AG09319 (cell line): ENCODE data around the gene EXOSC10.
"Not testable (repeated sequence)": the region's sequence is repeated elsewhere in the genome, so short reads cannot be mapped to it uniquely, and the experiment has no call there.

ENCODE experiments used
- DNase-seq: peaks from one replicate; pipeline ENCODE4 v3.0.0-alpha.2; 2010; ENCODE audit warnings: low read depth; ENCODE audit errors: extremely low read depth
- TF ChIP-seq, protein P1 (sequence below): IDR thresholded peaks from 2 replicates; pipeline ENCODE4 v1.5.1; 2011; ENCODE audit warnings: low read depth, mild to moderate bottlenecking, inconsistent platforms, low read length, moderate library complexity

The EXOSC10 gene

DNA sequence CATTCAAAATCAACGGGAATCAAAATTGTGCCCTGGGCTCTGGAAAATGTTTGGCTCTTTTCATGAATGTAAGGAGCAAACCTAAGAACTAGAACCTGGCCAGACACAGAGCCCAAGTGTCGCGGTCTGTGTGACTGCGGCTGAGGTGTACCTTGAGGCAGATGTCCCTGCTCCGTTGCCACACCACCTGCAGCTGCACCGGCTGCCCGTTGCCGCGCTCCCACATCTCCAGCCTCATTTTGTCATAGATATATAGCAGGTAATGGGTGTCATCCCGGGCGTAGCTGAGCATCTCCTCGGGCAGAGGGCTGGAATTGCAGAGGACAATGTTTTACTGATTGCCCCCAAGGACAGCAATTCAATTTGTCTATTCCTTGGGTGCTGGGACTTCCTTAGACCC, 18.7 kb downstream of the EXOSC10 start:
- DNase-seq: no peak
- TF ChIP-seq, protein P1, sequence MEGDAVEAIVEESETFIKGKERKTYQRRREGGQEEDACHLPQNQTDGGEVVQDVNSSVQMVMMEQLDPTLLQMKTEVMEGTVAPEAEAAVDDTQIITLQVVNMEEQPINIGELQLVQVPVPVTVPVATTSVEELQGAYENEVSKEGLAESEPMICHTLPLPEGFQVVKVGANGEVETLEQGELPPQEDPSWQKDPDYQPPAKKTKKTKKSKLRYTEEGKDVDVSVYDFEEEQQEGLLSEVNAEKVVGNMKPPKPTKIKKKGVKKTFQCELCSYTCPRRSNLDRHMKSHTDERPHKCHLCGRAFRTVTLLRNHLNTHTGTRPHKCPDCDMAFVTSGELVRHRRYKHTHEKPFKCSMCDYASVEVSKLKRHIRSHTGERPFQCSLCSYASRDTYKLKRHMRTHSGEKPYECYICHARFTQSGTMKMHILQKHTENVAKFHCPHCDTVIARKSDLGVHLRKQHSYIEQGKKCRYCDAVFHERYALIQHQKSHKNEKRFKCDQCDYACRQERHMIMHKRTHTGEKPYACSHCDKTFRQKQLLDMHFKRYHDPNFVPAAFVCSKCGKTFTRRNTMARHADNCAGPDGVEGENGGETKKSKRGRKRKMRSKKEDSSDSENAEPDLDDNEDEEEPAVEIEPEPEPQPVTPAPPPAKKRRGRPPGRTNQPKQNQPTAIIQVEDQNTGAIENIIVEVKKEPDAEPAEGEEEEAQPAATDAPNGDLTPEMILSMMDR: no peak

DNA sequence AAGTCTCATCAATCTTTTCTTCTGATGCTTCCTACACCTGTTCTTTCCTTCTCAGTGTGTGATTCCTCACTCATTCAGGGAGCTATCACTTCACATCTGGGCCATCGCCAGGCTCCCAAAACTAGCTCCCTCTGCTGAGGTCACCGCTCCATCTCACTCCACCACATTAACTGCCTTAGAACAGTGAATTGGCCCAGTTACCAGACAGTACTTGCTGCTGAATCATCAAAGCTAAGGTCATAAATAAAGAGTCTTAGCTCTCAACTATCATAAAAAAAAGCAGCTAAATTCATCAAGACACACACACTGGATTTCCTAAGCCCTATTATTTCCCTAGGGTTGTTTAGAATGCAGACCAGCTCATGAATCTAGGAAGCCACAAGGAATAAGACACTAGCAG, 21.0 kb downstream of the EXOSC10 start:
- TF ChIP-seq, protein P1: no peak

DNA sequence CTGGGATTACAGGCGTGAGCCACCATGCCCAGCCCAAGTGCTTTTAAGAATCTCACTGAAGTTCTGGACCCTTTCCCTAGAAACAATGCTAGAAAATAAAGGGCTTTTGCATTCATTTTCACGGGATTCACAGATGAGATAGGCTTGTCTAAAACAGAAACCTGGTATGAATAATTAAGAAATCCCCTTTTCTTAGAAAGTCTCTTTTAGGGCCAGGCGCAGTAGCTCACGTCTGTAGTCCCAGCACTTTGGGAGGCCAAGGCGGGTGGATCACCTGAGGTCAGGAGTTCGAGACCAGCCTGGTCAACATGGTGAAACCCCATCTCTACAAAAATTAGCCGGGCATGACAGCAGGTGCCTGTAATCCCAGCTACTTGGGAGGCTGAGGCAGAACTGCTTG, 26.3 kb downstream of the EXOSC10 start:
- not testable (repeated sequence) for DNase-seq

More for the DNA sequence above, 21.0 kb downstream of the EXOSC10 start:
- DNase-seq: no peak

DNA sequence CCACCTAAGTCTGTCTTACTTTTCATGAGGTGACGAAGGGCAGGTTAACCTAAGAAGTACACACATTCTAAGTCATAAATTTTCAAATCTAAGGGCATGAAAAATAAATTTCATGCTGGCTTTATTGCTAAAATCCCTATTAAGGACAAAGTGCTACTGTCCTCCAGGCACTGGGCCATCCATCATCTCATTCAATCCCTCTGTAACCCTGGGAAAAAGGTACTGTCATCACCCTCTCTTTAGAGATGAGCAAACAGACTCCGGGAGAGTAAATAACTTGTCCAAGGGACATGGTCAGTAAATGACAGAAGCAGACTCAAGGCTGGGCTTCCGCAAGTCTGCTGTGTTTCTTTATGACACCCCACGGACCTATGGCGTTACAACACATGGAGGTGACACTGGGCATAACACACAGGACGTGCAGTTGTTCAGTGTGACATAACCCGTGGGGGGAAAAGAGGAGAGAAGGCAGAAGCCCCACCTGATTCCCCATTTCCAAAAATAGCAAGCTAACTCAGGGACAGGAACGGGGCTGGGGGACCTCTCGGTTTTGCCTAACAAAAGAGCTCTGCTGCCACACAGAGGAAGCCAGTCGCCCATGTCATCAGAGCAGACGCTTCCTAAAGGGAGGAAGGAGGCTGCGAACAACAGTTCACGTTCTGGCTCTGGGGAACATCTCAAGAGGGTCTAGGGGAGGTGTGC, 27.3 kb downstream of the EXOSC10 start:
- DNase-seq: no peak

DNA sequence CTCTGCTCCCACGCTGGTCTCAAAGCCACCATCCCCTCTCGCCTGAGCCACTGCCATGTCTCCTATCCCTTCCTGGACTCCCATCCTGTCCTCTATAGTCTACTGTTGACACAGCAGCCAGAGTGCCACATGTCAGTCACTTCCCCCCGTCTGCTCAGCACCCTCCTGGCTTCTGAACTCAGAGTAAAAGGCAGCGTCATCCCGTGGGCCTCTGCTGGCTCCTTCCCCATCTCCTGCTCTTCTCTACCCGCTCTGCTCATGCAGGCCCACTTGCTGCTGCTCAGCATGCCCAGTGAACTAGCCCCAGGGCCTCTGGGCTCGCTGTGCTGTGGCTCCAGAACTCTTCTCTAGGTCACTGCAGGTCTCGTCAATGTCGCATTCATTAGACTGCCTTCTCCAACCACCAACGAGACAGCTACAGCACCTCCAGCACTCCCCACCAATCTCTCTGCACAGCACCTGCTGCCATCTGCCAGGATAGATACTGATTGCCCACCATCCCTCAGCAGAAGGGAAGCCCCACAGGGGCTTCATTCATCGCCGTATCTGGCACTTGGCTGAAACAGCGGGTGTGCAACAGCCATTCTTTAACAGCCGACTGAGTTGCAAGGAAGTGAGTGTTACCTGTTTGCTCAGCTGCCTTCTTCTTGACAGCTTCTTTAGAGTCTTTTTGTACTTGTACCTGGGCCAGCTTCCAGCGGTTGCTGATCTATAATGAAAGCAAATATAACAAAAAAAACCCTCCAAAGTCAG, 28.0 kb downstream of the EXOSC10 start:
- TF ChIP-seq, protein P1: no peak
- DNase-seq: no peak

More for the DNA sequence above, 27.3 kb downstream of the EXOSC10 start:
- TF ChIP-seq, protein P1: no peak

DNA sequence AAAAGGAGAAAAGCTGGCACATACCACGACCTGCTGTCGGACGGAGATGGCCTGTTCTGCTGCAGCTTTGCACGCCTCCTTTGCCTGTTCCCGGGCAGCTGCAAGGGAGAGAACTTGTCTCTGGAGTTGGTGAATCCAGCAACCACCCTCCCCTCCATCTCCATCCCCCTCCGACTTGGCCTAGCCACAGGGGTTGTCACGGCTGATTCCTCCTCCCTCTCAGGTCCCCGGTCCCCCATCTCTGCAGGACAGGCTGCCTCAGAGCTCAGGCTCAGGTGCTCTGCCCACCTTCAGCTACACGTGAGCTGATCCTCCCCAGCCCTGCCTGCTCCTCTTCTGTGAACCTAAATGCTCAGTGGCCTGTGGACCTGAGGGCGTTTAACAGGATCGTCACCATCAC, 28.8 kb downstream of the EXOSC10 start:
- DNase-seq: no peak
- TF ChIP-seq, protein P1: no peak

DNA sequence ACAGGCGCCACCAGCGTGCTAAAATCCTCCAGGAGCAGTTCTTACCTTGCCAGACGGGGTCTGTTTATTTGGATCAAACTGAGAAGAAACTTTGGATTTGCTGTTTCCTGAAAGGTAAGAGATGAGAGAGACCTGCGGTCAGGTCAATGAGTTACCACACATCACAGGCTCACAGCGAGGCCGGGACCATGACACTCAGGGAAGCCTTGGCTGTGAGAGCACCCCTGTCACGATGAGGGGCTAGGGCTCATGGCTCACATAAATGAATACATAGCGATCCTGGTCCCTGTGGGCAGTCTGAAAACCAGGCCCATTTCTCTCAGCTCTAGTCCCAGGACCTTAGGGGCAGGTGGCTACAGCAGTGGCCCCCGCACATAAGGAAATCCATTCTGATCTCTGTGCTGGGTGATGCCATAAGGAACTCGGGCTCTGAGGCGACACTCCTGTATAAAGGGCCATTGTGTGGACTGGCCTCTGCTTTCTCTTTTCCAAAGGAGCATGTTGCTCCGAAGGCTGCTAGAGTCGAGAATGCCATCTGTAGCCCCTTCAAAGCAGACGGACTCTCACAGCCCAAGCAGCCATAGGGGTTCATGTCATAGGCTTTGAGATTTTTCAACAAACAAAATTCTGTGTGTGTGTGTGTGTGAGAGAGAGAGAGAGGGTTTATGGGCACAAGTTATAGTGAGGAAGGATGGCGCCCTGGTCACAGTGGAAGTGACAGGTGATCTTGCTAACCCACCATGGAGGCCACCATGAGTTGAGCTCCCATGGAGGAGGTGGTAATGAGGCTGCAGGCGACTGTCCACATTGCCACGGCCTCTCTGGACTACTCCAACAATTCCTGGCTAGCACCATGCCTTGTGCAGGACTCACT, 30.8 kb downstream of the EXOSC10 start:
- TF ChIP-seq, protein P1: no peak
- DNase-seq: no peak
